SK-MEL-5 (cell line): Measurements from ENCODE around the gene TTYH3. TPM values are rescaled to one million over a fixed set of nuclear protein-coding genes. Genes with fewer than 3 reads are reported as not detected.
A peak's percentile ranks its signal among the peaks of the same experiment; 100 is the strongest.

Experiments used
- DNase-seq: peaks from one replicate; pipeline ENCODE4 v3.0.0-alpha.2; 2016; ENCODE audit warnings: low read depth, low spot score
- in situ Hi-C: cut with HindIII; loops from 2 replicates; pipeline ENCODE4 v1.10.0; 2016; ENCODE audit warnings: low sequenced_read_pairs, high pct_unique_total_duplicates, low pct_unique_long_range_greater_than_20kb
- total RNA-seq: library from RNA; depleted of rRNA; stranded (reverse); fragments of >200 nt; shearing (Covaris generic); gene quantifications from 2 replicates; pipeline ENCODE4 v1.2.3, GENCODE V29; 2014

The TTYH3 gene
- total RNA-seq, 1 experiment from 2014 or later = 156 TPM

DNA sequence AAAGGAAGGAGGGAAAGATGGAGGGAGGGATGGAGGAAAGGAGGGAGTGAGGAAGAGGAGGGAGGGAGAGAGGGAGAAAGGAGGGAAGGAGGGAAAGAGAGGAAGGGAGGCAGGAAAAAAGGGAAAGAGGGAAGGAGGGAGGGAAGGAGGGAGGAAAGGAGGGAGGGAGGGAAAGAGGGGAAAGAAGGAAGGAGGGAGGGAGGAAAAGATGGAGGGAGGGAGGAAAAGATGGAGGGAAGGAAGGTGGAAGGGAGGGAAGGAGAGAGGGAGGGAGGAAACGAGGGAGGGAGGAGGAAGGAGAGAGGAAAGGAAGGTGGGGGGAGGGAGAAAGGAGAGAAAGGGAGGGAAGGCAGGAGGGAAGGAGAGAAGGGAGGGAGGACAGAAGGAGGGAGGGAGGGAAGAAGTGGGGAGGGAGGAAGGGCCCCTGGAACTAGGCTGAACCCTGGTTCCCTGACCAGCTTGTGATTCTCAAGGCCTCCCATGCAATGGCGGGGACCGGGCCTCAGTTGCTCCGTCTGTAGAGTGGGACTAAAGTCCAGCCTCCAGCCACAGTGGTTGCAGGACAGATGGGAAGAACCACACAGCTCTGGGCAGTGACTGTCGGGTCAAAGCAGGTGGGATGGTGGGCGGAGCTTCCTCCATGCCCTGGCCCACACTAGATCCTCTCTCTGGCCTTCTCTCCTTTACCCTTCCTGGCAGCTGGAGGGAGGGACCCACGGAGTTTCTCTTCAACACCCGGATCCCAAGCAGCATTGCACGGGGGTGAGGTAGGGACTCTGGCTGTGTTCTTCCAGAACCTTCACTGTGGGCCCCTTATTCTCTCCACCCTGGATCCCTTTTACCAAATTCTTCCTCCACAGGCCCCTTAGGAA is 4.3 kb upstream of the TTYH3 start:
- no peak for DNase-seq
- in situ Hi-C loops = no loop called here

DNA sequence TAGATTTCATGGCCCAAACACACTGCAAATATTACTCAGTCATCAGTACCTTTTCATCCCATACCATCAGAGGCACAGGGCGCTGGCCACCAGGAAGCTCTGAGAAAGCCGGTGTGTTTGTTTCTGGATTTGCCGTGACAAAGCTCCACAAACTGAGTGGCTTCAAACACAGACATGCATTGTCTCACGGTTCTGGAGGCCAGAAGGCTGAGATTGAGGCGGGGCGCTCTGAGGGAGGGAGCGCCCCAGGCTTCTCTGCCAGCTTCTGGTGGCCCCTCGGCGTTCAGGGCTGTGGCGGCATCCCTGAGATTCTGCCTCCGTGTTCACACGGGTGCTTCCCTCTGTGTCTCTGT is 3.7 kb upstream of the TTYH3 start:
- in situ Hi-C loops = no loop called here
- peak; percentile 88 for DNase-seq

DNA sequence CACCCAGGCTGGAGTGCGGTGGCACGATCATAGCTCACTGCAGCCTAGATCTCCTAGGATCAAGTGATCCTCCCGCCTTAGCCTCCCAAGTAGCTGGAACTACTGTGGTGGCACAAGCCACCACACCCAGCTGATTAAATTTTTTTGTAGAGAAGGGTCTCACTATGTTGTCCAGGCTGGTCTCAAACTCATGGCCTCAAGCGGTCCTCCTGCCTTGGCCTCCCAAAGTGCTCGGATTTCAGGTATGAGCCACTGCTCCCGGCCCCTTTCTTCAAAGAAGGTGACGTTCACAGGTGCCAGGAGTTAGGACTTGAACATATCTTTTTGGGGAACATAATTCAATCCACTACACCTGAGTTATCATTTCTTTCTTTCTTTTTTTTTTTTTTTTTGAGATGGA is 2.9 kb upstream of the TTYH3 start:
- no peak for DNase-seq
- in situ Hi-C loops = no loop called here

DNA sequence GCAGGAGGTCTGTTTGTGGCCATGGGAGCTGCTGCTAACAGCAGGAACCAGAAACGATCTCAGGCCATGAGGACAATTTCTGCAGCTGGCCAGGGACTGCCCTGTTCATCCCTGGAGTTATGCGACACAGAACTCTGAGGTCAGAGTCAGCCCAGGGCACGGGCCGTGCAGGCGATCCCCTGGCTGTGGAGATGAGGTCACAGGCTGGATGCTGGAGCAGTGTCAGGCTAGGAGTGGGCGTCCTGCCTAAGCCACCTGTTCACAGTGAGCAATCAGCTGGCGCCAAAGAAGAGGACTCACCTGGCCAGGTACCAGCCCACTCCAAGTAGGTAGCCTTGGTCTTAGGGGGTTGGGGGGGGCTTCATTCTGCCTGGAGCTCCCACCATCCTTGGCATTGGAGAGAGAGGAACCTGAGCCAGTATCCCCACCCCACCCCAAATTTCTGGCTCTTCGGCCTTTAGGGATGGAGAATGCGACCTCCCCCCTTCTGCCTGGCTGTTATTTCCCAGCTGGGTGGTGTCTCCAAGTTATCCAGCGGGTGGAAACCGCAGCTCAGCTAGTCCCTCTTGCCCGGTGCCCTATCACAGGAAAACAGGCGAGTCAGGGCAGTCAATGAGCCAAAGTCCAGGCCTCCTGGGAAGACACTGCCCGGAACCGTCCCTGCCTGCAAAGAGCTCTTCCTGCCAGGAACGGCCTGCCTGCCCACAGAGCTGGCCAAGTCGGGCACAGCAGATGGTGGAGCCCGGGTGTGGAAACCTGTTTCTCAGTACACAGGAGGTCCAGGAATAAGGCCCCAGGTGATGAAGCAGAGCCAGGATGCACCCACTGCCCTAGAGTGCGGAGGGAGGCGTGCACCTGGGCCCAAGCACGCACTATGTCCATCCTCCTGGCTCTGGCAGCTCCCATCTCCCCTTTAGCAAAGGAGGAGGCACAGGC is 1.8 kb upstream of the TTYH3 start:
- no peak for DNase-seq
- in situ Hi-C loops = no loop called here

DNA sequence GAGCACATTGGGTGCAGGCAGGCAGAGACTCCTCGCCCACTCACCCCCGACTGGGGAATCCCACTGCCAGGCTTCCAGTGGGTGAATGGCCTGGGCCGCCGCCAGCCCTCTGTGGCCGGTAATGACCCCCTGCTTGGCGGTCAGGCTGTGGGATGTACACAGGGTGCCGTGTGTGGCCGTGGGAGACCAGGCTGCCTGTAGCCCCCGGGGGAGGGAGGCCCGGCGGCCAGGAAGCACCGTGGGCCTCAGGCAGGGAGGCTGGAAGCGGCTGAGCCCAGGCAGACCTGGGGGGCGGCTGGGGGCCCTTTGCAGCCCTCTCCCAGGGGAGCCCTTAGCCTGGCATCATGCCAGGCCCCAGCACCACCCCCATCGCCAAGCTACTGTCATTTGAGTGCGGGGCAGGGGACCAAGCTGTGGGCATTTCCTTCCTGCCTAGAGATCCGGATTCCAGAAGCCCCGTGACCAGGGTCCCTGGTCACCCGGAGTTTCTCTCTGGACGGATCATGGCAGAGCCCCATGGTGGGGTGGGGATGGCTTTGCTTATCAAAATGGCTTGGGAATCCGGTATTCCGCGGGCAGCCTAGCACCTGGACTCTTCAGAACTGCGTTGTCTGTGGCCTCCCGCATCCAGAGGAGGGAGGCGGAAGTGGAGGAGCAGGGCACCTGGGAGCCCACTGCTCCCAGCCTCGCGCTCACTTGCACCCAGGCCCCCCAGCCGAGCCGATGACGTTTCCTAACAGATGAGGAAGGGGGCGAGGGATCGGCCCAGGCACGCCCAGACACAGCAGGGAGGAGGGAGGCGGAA is 1.1 kb downstream of the TTYH3 start:
- in situ Hi-C loops = no loop called here
- DNase-seq = peak; percentile 87

DNA sequence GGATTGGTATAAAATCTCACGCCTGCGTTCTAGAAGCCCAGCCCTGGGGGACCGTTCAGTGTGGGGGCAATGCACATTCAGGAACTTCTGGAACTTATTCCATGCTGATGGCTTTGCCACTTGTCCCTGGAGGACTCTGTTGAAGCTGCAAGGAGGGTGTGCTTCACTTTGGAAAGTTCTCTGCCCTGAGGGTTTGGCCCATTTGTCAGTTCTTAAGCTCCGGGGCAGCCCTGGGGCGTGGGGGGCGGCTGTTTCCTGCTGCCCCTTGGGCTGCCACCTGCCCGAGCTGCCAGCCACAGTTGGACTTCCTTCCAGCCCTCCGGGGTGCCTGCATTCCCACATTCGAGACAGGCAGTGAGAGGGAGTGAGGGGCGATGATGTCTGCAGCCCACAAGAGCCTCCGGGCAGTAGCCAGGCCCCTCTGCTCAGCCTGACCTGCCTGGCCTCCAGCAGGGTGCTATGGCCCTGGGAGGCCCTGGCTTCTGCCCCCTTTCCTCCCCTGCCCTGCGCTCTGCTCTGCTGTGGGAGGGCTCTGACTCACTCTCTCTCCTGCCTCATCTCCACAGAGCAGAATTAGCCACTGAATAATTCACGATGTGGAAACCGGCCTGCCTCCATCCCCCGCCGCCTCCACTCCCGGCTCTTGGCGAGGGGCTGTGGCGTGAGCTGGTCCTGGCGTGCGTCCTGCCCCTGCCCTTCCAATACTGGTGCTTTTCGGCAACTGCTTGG is 1.9 kb downstream of the TTYH3 start:
- DNase-seq = peak; percentile 50

DNA sequence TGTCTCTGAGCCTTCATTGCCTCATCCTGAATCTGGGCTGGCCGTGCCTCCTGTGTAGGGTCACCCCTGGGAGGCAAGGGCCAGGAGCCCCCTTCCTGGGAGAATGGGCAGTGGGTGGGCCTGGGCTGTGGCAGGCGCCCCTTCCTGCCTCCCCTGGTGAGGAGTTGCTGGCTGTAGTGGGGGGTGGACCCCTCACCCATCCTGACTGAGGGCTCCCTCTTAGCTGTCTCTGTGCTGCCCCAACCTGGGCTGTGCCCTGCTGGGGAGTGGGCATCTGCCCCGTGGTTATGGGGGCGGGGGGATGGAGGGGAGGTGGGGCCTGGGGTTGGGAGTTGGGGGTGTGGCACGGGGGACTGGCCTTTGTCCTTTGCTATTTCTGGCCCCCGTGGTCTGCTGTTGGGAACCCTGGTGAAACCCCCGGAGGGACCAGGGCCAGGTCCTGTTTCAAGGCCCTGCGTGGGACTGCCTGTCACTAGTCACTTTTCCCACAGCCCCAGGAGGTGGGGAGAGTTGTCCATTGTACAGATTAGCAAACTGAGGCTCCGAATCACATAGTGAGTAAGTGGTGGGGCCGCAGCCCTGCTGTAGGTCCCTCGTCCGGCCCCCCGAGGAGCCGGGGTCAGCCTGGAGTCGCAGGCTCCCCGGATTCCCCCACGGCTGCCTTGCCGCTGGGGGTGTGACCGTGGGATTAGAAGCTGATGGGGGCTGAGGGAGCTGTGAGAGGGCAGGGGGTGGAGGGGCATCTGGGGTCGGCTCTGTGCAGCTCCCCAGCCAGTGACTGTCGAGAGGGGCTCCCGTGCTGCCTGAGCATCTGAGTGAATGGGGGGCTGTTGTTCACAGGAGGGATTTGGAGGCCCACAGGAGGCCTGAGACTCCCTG is 2.7 kb downstream of the TTYH3 start:
- DNase-seq = peak; percentile 54
- in situ Hi-C loops = no loop called here

More for the DNA sequence above, 1.9 kb downstream of the TTYH3 start:
- in situ Hi-C loops = no loop called here

DNA sequence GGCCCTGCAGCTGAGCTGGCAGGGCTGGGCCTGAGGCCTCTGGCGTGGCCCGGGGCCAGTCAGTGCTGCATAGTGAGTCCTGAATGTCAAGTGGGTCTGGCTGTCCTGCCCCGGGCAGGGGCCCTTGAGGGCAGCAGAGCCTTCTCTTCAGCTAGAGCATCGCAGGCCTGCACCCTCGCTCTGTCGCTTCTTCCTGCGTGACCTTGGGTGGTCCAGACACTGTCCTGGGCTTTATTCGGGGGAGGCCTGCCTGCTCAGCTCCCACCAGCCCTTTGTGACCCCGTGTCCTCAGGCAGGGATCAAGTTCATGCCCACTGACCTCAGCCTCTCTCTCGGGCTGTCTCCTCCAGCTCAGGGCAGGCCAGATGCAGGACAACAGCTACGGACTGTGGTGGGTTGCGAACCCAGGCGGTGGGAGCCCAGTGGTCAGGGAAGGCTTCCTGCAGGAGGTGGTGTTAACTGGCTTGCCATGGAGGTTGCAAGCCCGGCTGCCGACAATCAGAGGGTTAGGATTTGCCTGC is 3.4 kb downstream of the TTYH3 start:
- peak; percentile 28 for DNase-seq
- in situ Hi-C loops = no loop called here

DNA sequence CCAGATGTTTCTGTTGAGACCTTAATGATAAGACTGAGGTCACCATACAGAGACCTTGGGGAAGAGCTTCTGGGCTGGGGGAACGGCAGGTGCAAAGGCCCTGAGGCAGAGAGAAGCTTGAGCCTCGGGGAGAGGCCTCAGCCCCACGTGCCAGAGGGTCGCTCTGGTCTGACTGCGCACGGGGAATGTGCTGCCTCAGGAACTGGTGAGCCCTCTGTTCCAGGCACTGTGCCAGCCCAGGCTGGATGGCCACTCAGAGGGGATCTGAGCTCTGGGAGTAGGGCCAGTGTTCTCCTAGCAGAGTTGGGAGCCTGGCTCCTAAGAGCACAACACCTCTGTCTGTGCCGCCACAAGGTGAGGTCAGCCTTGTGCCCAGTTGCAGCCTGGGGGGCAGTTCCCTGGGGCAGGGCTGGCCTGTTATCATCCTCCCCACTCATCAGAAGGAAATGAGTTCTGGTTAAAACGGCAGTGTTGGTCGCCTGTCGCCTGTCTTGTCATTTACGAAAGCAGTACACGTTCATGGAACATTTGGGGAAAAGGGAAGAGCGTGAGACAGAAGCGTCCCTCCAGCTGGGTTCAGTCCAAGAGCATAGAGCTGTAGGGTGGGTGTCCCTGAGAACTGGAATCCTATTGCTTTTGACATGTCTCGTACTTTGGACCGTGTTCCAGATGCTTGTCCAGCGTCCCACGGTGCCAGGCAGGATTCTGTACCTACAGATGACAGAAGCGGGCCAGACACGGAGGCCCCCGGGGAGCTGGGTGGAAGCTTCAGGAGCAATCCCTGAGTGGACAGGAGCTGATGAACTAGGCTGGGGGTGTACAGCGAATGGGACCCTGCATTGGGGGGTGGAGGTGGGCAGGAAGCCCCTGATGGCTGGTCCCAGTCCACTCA is 4.3 kb downstream of the TTYH3 start:
- peak; percentile 59 for DNase-seq
- in situ Hi-C loops = no loop called here

DNA sequence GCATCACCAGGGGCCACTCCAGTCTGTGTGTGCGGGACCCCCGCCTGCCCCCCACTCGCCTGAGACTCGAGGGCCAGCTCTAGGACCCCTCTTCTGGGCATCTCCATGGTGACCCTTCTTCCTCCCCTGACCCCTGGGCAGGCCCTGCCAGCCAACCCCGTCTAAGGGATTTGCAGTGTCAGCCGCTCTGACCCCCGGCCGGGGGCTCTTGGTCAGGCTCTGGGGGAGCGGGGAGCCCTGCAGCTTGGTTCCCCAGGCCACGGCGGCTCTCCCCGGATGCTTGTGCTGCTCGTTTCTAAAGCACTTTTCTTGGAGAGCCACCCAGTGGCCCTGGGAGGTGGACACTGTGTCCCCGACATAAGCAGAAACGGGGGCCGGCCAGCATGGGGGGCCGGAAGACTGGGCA is 5.3 kb downstream of the TTYH3 start:
- in situ Hi-C loops = no loop called here
- no peak for DNase-seq

DNA sequence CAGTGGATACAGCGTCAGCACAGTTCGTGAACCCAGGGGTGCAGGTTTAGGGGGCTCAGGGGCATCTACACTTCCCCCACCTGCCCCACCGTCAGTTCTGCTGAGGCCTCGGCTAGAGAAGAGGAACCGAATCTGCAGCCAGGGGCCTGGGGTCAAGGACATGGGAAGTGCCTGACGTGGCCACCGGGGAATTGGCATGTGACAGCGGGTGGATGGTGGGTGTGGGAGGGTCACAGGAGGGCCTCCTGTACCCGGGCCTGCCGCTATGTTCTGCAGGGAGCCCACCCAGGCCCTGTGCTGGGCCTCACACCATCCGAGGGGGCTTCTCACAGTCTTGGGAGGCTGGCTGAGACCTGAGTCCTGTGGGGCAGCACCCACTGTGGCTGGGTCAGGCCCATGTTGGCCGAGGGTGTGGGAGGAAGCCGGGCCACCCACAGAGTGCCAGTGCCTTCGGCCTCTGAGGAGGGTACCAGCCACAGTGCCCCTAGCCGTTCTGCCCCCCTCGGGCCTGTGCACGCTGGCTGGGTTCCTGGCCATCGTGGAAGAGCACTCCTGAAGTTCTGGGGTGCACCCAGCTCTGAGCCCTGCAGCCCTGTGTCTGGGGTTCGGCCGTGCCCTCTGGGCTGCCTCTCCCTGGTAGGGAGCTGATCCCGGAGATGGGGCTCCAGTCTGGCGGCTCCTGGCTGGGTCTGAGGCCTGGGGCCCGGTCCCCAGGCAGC is 5.9 kb downstream of the TTYH3 start:
- peak; percentile 52 for DNase-seq
- in situ Hi-C loops = no loop called here

DNA sequence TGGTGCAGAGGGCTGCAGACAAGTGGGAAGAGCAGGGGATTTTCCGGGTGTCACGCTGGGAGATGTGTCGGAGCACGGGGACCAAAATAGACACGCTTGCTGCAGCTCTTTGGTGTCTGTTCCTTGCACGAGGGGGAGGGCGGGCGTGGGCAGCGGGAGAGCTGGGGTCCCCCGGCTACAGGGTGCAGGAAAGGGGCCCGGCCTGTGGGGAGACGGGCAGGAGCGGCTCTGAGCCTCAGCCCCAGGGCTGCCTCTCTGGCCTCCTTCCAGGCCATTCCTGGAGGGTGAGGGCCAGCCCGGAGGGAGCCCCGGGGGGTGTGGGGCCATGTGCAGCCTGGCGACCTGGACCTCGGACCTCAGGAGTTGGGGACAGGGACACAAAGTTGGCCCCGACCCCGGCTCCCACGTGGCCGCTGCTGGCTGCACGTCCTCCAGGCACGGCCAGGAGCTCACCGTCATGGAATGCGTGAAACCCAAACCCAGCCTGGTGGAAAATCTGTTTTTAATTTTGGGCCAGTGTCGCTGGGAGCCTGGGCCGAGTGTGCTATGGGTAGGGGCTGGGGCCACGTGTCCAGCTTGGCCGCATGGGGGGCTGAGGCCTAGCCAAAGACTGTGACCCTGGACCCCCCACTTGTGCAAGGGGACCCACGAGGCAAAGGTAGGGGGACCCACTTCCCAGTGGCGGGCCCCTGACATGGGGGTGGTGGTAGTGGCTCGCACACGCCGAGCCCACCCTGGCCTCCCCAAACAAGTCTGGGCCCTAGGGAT is 6.6 kb downstream of the TTYH3 start:
- peak; percentile 25 for DNase-seq

DNA sequence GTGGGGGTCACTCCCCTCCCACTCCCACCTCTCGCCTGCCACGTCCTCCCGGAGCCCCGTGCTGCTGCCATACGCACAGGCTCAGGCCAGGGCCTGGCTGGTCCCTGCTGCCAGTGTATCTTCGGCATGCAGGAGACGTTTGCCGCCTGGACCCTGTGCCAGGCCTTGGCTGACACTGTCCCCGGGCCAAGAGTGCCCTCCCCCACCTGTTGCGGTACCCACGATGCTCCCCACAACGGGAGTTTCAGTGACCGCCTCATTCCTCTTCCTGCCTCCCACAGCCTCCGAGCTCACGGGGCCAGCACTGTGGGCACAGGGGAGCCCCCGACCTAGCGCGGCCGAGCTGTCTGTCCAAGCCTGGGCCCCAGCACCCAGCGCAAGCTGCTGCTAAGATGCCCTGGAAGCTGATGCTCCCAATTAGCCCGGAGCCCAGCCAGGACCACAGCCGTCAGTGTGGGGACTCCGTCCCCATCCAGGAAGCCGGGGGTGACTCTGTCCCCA is 7.4 kb downstream of the TTYH3 start:
- in situ Hi-C loops = no loop called here
- DNase-seq = peak; percentile 15

More for the DNA sequence above, 6.6 kb downstream of the TTYH3 start:
- in situ Hi-C loops = no loop called here
